Tibial artery (tissue), 4 donors: ENCODE measurements around the gene ZNF462.

Experiments used
- DNase-seq, 2 donors: peaks; one replicate each; pipeline ENCODE4 v3.0.0-alpha.2; 2019
- H3K27ac ChIP-seq, 2 donors: fragments of 200-600 bp; sonication (generic) in 1 of 2; 1 replicate in 1 of 2; 2 replicates in 1 of 2; pipeline ENCODE4 v1.5.1; 2018 to 2019; ENCODE audit warnings: mild to moderate bottlenecking in 1 of 2
- H3K27me3 ChIP-seq, 2 donors: fragments of 200-600 bp; sonication (generic) in 1 of 2; one replicate each; pipeline versions ENCODE4 v1.5.1 to v1.6.0; 2016 to 2019
- H3K36me3 ChIP-seq, 3 donors: fragments of 200-600 bp; sonication (generic) in 2 of 3; one replicate each; pipeline ENCODE4 v1.5.1; 2016 to 2019; ENCODE audit warnings: mild to moderate bottlenecking in 2 of 3
- H3K4me1 ChIP-seq, 4 donors: fragments of 200-600 bp; sonication (generic) in 2 of 4; 1 replicate in 3 of 4; 2 replicates in 1 of 4; pipeline ENCODE4 v1.5.1; 2016 to 2019
- H3K4me3 ChIP-seq, 2 donors: fragments of 200-600 bp; sonication (generic) in 1 of 2; 1 replicate in 1 of 2; 2 replicates in 1 of 2; pipeline ENCODE4 v1.5.1; 2018 to 2019; ENCODE audit warnings: mild to moderate bottlenecking in 2 of 2
- H3K9me3 ChIP-seq, 3 donors: fragments of 200-600 bp; sonication (generic) in 1 of 3; one replicate each; pipeline ENCODE4 v1.5.1; 2016 to 2019
- intact Hi-C: fragments of 100-400 bp; cut with DNase I; formaldehyde crosslinking; loops from one replicate; pipeline ENCODE4 v1.15.0; 2023; ENCODE audit warnings: low total_unique reads
- TF ChIP-seq, protein P1 (sequence below), 2 experiments: fragments of 200-600 bp in 1 of 2; fragments of 450-650 bp in 1 of 2; IDR thresholded peaks; one replicate each; pipeline ENCODE4 v1.5.1; 2017 to 2019; ENCODE audit warnings: antibody characterized with exemption in 2 of 2, mild to moderate bottlenecking in 1 of 2, moderate library complexity in 1 of 2

The ZNF462 gene

DNA sequence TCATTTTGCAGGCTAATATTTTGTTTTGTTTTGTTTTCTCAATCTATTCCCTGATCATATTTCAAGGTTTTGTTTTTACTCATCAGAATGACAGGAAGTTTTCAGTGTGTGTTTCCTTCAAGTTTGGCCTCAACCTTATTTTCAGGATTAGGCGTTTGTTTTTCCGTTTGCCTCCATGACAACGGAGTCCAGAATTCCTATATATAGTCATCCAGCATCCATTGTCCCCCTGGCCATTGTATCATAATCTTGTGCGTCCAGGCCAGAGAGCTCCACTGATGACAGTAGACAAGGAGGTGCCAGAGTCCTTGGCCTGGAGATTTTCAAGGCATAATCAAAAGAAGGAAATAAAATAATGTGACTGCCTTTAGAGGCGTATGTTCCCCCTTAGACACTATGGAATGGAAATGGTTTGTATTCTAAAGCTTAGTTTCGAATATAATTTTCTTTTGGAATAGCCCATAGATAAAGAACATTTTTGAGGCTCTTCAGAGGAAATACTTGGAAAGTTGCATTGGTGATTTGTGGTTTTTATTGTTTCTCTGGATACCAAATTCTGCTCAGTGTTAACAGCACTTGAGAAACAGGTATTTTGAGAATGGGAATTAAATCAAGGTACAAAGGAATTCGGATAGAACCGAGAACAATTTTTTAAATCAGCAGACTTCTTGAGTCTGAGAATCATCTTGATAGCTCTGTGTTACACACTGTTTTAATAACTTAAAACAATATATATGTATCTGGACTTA is 99.8 kb downstream of the ZNF462 start:
- H3K4me1 ChIP-seq: no peaks in the 10 kb centered on the region
- H3K27me3 ChIP-seq: no peaks in the 10 kb centered on the region
- no peak overlapping the region for H3K4me3 ChIP-seq
- no peak overlapping the region for H3K27ac ChIP-seq
- no peak for DNase-seq
- intact Hi-C loops: no loop called here
- no peaks in the 10 kb centered on the region for H3K9me3 ChIP-seq
- no peaks in the 10 kb centered on the region for H3K36me3 ChIP-seq
- TF ChIP-seq, protein P1, sequence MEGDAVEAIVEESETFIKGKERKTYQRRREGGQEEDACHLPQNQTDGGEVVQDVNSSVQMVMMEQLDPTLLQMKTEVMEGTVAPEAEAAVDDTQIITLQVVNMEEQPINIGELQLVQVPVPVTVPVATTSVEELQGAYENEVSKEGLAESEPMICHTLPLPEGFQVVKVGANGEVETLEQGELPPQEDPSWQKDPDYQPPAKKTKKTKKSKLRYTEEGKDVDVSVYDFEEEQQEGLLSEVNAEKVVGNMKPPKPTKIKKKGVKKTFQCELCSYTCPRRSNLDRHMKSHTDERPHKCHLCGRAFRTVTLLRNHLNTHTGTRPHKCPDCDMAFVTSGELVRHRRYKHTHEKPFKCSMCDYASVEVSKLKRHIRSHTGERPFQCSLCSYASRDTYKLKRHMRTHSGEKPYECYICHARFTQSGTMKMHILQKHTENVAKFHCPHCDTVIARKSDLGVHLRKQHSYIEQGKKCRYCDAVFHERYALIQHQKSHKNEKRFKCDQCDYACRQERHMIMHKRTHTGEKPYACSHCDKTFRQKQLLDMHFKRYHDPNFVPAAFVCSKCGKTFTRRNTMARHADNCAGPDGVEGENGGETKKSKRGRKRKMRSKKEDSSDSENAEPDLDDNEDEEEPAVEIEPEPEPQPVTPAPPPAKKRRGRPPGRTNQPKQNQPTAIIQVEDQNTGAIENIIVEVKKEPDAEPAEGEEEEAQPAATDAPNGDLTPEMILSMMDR (IDR thresholded peaks at IDR 0.05): no peak

DNA sequence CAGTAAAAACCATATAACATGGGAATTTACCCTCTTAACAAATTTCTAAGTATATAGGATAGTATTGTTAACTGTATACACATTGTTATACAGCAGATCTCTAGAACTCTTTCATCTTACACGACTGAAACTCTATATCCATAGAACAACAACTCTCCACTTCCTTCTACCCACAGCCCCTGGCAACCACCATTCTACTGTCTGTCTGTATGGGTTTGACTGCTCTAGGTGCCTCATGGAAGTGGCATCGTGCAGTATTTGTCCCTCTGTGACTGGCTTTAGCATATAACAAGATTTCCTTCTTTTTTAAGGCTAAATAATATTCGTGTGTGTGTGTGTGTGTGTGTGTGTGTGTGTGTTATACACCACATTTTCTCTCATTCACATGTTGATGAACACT is 100.7 kb downstream of the ZNF462 start:
- TF ChIP-seq, protein P1 (IDR thresholded peaks at IDR 0.05): no peak
- H3K27ac ChIP-seq: no peak overlapping the region
- intact Hi-C loops: no loop called here
- no peaks in the 10 kb centered on the region for H3K4me1 ChIP-seq
- no peaks in the 10 kb centered on the region for H3K9me3 ChIP-seq
- DNase-seq: no peak
- H3K4me3 ChIP-seq: no peak overlapping the region
- H3K27me3 ChIP-seq: no peaks in the 10 kb centered on the region
- H3K36me3 ChIP-seq: no peaks in the 10 kb centered on the region

DNA sequence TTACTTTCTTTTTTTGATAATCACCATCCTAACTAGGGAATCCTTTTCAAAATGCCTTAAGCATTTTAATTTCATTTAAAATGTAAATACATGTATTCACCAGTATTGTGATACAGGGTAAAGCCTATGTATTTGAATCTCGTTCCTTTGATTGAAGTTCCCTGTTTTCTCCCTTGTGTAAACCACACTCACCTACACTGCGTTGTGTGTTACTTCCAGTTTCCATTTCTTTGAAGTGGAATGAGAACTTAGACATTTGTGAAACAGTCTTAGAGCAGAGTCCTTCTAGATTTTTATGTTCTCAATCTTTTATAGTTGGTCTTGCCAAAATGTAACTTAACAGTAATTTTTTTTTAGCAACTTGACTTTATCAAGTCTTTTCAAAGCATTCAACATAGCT is 101.4 kb downstream of the ZNF462 start:
- no peaks in the 10 kb centered on the region for H3K27me3 ChIP-seq
- no peaks in the 10 kb centered on the region for H3K4me1 ChIP-seq
- no peak for DNase-seq
- intact Hi-C loops: no loop called here
- no peaks in the 10 kb centered on the region for H3K36me3 ChIP-seq
- H3K27ac ChIP-seq: no peak overlapping the region
- no peak overlapping the region for H3K4me3 ChIP-seq
- H3K9me3 ChIP-seq: no peaks in the 10 kb centered on the region
- TF ChIP-seq, protein P1 (IDR thresholded peaks at IDR 0.05): no peak

DNA sequence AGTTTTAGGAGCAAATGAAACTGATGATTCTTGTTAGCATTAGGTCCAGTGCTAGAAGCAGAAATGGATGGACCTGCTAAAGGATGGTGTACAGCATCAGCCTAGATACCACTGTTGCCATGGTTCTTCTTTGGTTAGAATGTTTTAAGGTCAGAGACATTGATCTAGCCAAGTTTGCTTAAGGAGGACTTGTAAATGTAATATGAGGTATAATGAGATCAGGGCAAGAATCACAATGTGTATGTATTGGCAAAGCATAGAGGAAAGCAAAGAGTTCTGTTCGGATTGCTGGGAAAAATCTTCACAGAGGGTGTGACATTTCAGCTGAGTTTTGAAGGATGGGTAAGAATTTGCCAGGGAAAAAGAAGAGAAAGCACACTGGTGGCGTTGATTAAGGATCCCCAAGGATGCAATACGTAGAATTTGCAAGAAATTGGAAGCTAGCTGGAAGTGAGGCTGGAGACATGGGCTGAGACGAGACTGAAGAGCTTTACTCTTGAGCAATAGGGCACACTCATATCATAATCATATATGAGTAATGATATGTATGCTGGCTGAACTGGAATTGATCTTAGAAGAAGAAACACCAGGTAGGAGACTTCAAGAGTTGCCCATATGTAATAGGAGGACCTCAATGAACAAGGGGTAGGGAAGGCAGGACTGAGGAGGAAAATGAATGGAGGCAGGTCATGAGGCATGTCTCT is 102.0 kb downstream of the ZNF462 start:
- no peak overlapping the region for H3K27ac ChIP-seq
- intact Hi-C loops: no loop called here
- TF ChIP-seq, protein P1 (IDR thresholded peaks at IDR 0.05): no peak

DNA sequence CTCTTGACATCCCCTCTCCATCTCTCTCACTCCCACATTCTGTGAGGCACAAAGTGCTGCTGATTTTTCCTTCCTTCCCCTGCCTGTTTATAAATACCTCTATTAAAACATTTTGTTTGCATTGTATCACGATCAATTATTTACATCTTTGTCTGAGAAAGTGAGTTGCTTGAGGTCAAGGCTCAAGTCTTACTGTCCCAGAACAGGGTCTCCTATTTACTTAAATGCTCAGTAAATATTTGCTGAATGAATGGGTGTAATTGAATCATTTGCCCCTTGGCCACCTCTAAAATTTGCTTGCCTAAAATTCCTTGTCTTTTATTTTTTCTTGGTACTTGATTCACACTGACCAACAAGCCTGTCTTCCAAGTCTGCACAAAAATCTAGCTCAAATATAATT is 103.5 kb downstream of the ZNF462 start:
- TF ChIP-seq, protein P1 (IDR thresholded peaks at IDR 0.05): no peak
- Histone ChIP-seq H3K27me3 (no peaks in the 10 kb centered on the region), H3K27ac (no peak overlapping the region), H3K4me1 (no peaks in the 10 kb centered on the region), H3K4me3 (no peak overlapping the region), H3K36me3 (no peaks in the 10 kb centered on the region), H3K9me3 (no peaks in the 10 kb centered on the region)
- intact Hi-C loops: no loop called here
- no peak for DNase-seq

More for the DNA sequence above, 102.0 kb downstream of the ZNF462 start:
- Histone ChIP-seq H3K36me3 (no peaks in the 10 kb centered on the region), H3K27me3 (no peaks in the 10 kb centered on the region), H3K4me3 (no peak overlapping the region), H3K9me3 (no peaks in the 10 kb centered on the region), H3K4me1 (no peaks in the 10 kb centered on the region)
- no peak for DNase-seq
